ENCODE results near the gene MAPRE2.

Gene MAPRE2

DNA sequence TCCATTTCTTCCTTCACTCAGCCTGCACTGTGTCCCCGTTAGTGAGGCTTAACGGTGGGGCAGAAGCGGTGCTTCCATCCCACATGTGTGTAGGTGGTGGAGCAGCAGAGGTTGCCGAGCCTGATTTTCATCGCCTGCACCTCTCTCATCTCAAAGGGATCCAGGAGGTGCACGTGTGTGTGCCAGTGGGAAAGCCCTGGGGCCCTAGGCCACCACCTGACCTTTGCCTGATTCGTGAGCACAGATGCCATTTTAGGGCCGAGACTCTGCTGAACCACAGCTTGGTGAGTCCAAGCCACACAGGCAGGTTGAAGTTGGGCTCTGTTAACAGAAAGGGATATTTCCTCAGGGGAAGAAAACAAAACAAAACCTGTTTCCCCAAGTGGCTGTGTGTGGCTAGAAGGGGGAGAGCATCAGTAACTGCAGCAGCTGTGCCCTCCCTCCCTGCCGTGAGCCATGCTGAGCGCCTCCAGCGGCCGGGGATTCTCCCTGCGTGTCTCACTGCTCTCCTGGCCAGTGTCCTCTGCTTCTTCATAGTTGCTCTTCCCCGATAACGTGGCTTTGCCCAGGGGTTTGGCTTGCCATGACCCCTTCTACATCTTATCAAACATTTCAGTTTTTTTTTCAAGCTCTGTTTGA is 81.5 kb downstream of the MAPRE2 start:
- Histone ChIP-seq H3K4me3 (ENCODE audit: low read depth, low read length) (no peak overlapping the region), H3K27ac (ENCODE audit: low read depth, low read length) (no peak overlapping the region), H3K36me3 (ENCODE audit: insufficient read depth, low read length) (no peaks in the 10 kb centered on the region)

DNA sequence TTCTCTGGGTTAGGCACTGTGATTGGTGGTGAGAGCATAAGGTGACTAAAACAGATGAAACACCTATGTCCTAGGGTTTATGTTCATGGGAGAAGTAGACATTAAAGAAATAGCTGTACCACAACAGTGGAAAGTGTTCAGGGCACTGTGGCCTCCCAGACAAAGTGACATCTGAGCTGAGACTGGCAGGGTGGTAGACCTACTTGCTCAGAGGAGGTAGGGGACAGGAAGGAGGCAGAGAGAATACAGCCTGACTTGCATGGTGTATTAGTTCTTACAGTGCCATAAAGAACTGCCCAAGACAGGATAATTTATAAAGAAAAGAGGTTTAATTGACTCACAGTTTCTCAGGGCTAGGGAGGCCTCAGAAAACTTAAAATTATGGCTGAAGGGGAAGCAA is 82.6 kb downstream of the MAPRE2 start:
- Histone ChIP-seq H3K4me1 (ENCODE audit: control insufficient read depth, insufficient read depth, low read length, unreplicated experiment) (no peaks in the 10 kb centered on the region), H3K27me3 (ENCODE audit: insufficient read depth, low read length) (no peaks in the 10 kb centered on the region), H2AFZ (ENCODE audit: low read length, unreplicated experiment) (no peak overlapping the region), H3K27ac (ENCODE audit: low read depth, low read length) (no peak overlapping the region), H3K4me3 (ENCODE audit: low read depth, low read length) (no peak overlapping the region), H3K79me2 (ENCODE audit: control insufficient read depth, insufficient read depth, low read length, unreplicated experiment) (peaks cover under 1% of the 10 kb centered on the region), H3K36me3 (ENCODE audit: insufficient read depth, low read length) (no peaks in the 10 kb centered on the region)

More for the DNA sequence above, 81.5 kb downstream of the MAPRE2 start:
- peaks cover 10% of the 10 kb centered on the region for H3K4me1 ChIP-seq (ENCODE audit: control insufficient read depth, insufficient read depth, low read length, unreplicated experiment)
- H2AFZ ChIP-seq (ENCODE audit: low read length, unreplicated experiment) = no peak overlapping the region
- peaks cover 4% of the 10 kb centered on the region for H3K79me2 ChIP-seq (ENCODE audit: control insufficient read depth, insufficient read depth, low read length, unreplicated experiment)
- no peaks in the 10 kb centered on the region for H3K27me3 ChIP-seq (ENCODE audit: insufficient read depth, low read length)

DNA sequence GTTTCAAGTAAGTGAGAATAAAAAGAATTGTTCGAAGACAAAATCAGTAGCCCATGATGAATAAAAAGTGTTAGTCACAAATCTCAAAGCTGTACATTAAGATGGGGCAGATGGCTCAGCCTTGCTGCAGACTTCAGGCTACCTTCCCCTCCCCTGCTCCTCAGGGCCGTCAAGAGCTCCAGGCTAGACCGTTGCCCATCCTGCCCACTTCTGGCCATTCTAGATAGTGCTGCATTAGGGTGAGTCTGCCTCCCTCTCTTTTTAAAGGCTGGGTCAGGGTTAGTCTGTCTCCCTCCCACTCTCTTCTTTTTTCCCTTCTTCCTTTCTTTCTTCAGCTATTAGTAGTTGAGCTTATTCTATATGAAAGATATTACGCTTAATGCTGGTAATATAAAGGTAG is 86.0 kb downstream of the MAPRE2 start:
- Histone ChIP-seq H3K36me3 (ENCODE audit: insufficient read depth, low read length) (no peaks in the 10 kb centered on the region), H3K27me3 (ENCODE audit: insufficient read depth, low read length) (no peaks in the 10 kb centered on the region), H3K27ac (ENCODE audit: low read depth, low read length) (no peak overlapping the region), H3K4me3 (ENCODE audit: low read depth, low read length) (no peak overlapping the region), H2AFZ (ENCODE audit: low read length, unreplicated experiment) (no peak overlapping the region), H3K4me1 (ENCODE audit: control insufficient read depth, insufficient read depth, low read length, unreplicated experiment) (no peaks in the 10 kb centered on the region), H3K79me2 (ENCODE audit: control insufficient read depth, insufficient read depth, low read length, unreplicated experiment) (no peaks in the 10 kb centered on the region)

DNA sequence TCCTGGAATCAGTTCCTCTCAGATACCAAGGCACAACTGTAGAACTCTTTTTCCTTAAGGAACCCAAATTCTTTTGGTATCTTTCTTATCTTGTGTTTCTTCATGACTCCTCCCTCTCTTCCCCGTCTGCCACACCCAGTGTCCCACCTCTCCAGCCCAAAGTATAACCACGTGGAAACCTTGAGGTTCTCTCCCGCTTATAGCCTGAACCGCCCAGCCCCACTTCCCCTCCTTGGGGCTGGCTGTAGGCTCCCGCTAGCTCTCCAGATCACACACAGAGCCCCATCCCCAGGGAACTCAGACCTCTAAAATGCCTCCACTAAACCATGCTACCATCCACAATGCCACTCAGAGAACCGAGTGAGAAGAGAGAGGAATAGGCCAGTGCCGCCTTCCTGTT is 87.5 kb downstream of the MAPRE2 start:
- no peaks in the 10 kb centered on the region for H3K4me1 ChIP-seq (ENCODE audit: control insufficient read depth, insufficient read depth, low read length, unreplicated experiment)
- no peaks in the 10 kb centered on the region for H3K36me3 ChIP-seq (ENCODE audit: insufficient read depth, low read length)
- no peaks in the 10 kb centered on the region for H3K27me3 ChIP-seq (ENCODE audit: insufficient read depth, low read length)
- H3K4me3 ChIP-seq (ENCODE audit: low read depth, low read length) = no peak overlapping the region
- H2AFZ ChIP-seq (ENCODE audit: low read length, unreplicated experiment) = no peak overlapping the region
- no peaks in the 10 kb centered on the region for H3K79me2 ChIP-seq (ENCODE audit: control insufficient read depth, insufficient read depth, low read length, unreplicated experiment)
- no peak overlapping the region for H3K27ac ChIP-seq (ENCODE audit: low read depth, low read length)

DNA sequence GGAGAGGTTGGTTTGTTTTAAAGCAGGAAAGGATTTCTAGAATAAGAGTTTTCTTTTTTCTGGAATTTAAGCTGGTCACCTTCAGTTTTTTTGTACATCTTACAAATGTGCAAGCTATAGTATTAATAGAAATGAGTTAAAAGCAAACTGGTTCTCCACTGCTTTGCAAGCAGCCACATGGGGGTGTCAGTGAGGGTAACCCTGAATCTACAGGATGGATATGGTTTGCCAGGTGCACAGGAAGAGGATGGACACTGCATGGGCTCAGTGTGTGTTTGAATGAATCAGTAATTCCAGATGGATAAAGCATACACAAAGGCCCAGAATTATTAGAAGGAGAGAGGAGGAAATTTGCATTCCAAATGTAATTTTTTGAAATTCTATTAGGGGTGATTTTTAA is 89.0 kb downstream of the MAPRE2 start:
- H3K27ac ChIP-seq (ENCODE audit: low read depth, low read length) = no peak overlapping the region
- no peaks in the 10 kb centered on the region for H3K79me2 ChIP-seq (ENCODE audit: control insufficient read depth, insufficient read depth, low read length, unreplicated experiment)
- no peak overlapping the region for H3K4me3 ChIP-seq (ENCODE audit: low read depth, low read length)
- H2AFZ ChIP-seq (ENCODE audit: low read length, unreplicated experiment) = no peak overlapping the region
- H3K36me3 ChIP-seq (ENCODE audit: insufficient read depth, low read length) = no peaks in the 10 kb centered on the region
- H3K27me3 ChIP-seq (ENCODE audit: insufficient read depth, low read length) = no peaks in the 10 kb centered on the region
- no peaks in the 10 kb centered on the region for H3K4me1 ChIP-seq (ENCODE audit: control insufficient read depth, insufficient read depth, low read length, unreplicated experiment)

DNA sequence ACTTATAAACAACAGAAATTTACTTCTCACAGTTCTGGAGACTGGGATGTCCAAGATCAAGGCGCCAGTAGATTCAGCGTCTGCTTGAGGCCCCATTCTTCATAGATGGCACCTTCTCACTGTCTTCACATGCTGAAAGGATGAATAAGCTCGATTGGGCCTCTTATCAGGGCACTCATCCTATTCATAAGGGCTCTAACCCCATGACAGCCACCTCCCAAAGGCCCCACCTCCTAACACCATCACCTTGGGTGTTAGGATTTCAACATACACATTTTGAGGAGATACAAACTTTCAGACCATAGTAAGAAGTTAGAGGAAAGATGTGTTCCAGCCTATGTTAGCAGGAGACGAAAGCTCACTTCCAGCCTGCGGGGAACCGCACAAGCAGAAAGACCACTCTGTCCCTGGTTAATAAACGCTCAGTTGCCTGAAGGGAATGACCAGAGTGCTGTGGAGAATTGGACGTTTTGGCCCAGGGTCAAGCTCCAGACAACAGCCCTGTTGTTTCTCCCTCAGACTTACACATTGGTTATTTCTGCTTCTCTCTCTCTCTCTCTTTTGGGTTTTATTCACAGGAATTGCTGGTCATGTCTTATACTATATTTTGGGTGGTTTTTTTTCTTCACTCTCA is 90.3 kb downstream of the MAPRE2 start:
- Histone ChIP-seq H3K4me3 (ENCODE audit: low read depth, low read length) (no peak overlapping the region), H2AFZ (ENCODE audit: low read length, unreplicated experiment) (no peak overlapping the region), H3K27ac (ENCODE audit: low read depth, low read length) (no peak overlapping the region), H3K27me3 (ENCODE audit: insufficient read depth, low read length) (no peaks in the 10 kb centered on the region), H3K79me2 (ENCODE audit: control insufficient read depth, insufficient read depth, low read length, unreplicated experiment) (no peaks in the 10 kb centered on the region), H3K36me3 (ENCODE audit: insufficient read depth, low read length) (no peaks in the 10 kb centered on the region), H3K4me1 (ENCODE audit: control insufficient read depth, insufficient read depth, low read length, unreplicated experiment) (no peaks in the 10 kb centered on the region)

DNA sequence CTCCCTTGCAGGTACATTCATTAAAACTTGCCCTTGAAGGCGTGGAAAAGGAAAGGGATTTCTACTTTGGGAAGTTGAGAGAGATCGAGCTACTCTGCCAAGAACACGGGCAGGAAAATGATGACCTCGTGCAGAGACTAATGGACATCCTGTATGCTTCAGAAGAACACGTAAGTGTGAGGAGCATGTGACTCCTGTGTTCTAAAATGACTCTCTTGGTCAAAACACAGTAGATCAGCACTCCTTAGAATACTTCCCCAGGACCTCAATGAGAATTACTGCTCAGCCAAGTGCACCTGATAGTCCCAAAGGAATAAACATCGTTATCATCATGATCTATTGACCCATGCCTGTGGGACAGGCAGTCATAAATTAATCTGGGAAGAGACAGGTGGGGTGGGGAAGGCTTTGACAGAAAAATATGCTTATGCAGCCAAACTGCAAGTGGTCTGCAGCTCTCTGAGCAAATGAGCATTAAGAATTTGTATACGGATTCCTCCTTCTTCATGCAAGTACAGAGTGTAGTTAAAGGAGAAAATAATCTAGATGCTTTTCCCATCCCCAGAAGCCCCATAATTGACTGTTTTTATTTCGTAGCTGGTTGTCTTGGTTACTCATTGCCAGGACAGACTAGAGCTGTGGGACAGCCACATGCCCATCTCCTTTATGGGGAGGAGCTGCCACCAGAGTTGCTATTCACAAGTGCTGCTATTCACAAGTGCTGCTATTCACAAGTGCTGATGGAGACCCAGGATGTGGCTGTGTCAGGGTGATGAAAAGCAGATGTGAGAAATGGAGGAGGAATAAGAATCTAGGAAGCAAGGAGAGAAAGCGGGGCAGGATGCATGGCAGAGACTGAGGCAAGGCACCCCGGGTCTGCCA is 91.0 kb downstream of the MAPRE2 start:
- no peaks in the 10 kb centered on the region for H3K27me3 ChIP-seq (ENCODE audit: insufficient read depth, low read length)
- no peaks in the 10 kb centered on the region for H3K79me2 ChIP-seq (ENCODE audit: control insufficient read depth, insufficient read depth, low read length, unreplicated experiment)
- H3K4me3 ChIP-seq (ENCODE audit: low read depth, low read length) = no peak overlapping the region
- H3K36me3 ChIP-seq (ENCODE audit: insufficient read depth, low read length) = no peaks in the 10 kb centered on the region
- no peak overlapping the region for H2AFZ ChIP-seq (ENCODE audit: low read length, unreplicated experiment)
- no peak overlapping the region for H3K27ac ChIP-seq (ENCODE audit: low read depth, low read length)
- H3K4me1 ChIP-seq (ENCODE audit: control insufficient read depth, insufficient read depth, low read length, unreplicated experiment) = no peaks in the 10 kb centered on the region

DNA sequence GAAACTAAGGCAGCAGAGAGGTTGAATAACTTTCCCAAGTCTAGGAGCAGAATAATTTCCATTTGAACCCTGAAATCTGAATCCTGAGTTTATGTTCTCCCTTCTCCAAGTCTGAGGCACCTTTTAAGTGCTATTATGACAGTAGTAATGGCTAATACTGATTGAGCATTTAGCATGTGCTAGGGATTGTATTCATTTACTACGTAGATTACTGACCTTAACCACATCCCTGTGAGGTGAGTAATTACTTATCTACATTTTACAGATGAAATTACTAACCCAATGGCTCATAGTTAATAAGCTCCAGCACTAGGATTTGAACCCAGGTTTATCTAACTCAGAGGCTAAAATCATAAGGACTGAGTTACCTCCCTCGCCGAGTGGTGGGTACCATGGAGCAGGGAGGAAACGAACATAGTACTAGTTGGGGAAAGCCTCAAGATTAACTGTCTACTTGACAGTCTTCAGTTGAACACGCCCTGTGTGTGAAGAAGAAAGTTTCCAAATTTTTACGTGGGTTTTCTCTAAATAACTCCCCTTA is 93.0 kb downstream of the MAPRE2 start:
- no peak overlapping the region for H3K27ac ChIP-seq (ENCODE audit: low read depth, low read length)
- no peaks in the 10 kb centered on the region for H3K27me3 ChIP-seq (ENCODE audit: insufficient read depth, low read length)
- H3K4me3 ChIP-seq (ENCODE audit: low read depth, low read length) = no peak overlapping the region
- H3K79me2 ChIP-seq (ENCODE audit: control insufficient read depth, insufficient read depth, low read length, unreplicated experiment) = no peaks in the 10 kb centered on the region
- H3K4me1 ChIP-seq (ENCODE audit: control insufficient read depth, insufficient read depth, low read length, unreplicated experiment) = no peaks in the 10 kb centered on the region
- no peaks in the 10 kb centered on the region for H3K36me3 ChIP-seq (ENCODE audit: insufficient read depth, low read length)
- H2AFZ ChIP-seq (ENCODE audit: low read length, unreplicated experiment) = no peak overlapping the region

DNA sequence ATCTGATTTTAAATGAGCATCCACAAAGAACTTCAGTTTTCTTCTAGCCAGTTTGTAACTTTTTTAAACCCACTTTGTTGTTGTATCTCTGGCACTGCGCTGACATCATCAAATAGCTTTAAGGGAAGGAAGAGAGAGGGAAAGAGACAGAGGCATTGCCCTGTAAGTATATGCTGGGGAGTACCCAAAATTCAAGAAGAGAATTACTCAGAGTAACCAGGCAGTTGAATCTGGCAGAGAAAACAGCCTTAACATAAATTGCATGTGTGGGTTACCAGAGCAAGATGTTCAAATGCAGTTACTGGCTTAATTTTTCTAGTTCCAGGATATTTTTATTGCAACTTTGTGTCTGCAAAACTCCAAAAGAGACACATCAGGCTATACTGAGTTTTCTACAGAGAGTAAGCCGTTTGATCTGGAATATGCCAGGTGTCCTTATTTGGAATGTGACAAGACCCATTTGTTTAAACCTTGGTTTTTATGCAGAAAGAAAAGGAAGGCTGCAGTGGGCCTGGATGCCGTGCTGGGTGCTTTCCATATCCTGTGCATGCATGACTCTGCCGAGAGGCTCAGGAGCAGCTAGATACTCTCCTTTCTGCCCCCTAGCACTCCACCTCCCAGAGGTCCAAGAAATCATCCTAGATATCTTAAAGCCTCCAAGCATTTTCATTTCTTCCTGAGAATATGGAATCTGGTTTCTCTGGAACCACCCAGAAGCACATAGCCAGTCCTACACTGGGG is 93.7 kb downstream of the MAPRE2 start:
- Histone ChIP-seq H3K27ac (ENCODE audit: low read depth, low read length) (no peak overlapping the region), H3K36me3 (ENCODE audit: insufficient read depth, low read length) (no peaks in the 10 kb centered on the region)

DNA sequence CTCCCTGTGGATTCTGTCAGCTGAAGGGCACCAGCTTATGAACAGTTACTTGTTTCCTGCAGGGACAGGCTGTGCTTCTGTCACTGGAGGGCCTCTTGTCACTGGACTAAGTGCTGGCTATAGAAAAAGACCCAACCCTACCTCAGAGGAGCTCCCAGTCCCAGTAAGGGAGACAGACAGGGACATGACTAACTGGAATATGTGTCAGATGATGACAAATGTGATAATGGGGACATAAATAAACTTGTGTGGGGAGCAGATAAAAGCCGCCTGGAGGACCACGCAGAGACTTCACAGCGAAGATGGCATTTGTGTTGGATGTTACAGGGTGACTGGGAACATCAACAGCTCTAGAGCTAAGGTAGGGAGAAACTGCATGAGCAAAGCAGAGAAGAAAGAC is 95.0 kb downstream of the MAPRE2 start:
- no peak overlapping the region for H3K27ac ChIP-seq (ENCODE audit: low read depth, low read length)
- no peaks in the 10 kb centered on the region for H3K4me1 ChIP-seq (ENCODE audit: control insufficient read depth, insufficient read depth, low read length, unreplicated experiment)
- H3K27me3 ChIP-seq (ENCODE audit: insufficient read depth, low read length) = no peaks in the 10 kb centered on the region
- H2AFZ ChIP-seq (ENCODE audit: low read length, unreplicated experiment) = no peak overlapping the region
- H3K36me3 ChIP-seq (ENCODE audit: insufficient read depth, low read length) = no peaks in the 10 kb centered on the region
- no peaks in the 10 kb centered on the region for H3K79me2 ChIP-seq (ENCODE audit: control insufficient read depth, insufficient read depth, low read length, unreplicated experiment)
- no peak overlapping the region for H3K4me3 ChIP-seq (ENCODE audit: low read depth, low read length)

More for the DNA sequence above, 93.7 kb downstream of the MAPRE2 start:
- Histone ChIP-seq H3K79me2 (ENCODE audit: control insufficient read depth, insufficient read depth, low read length, unreplicated experiment) (no peaks in the 10 kb centered on the region), H3K4me3 (ENCODE audit: low read depth, low read length) (no peak overlapping the region), H2AFZ (ENCODE audit: low read length, unreplicated experiment) (no peak overlapping the region), H3K4me1 (ENCODE audit: control insufficient read depth, insufficient read depth, low read length, unreplicated experiment) (no peaks in the 10 kb centered on the region), H3K27me3 (ENCODE audit: insufficient read depth, low read length) (no peaks in the 10 kb centered on the region)
